PC-3 (cell line): ENCODE results near the gene ILKAP.

ENCODE experiments used
- EZH2 ChIP-seq: fragments of 300-600 bp; sonication (generic); IDR thresholded peaks from one replicate; pipeline ENCODE4 v1.6.1; 2017; ENCODE audit warnings: antibody characterized with exemption, mild to moderate bottlenecking, low read length; ENCODE audit not compliant: unreplicated experiment
- TF ChIP-seq, protein P1 (sequence below): fragments of 300-600 bp; sonication (generic); conservative IDR thresholded peaks from 2 replicates; pipeline ENCODE4 v1.5.1; 2017; ENCODE audit warnings: antibody characterized with exemption, low read depth, mild to moderate bottlenecking, low read length

DNA sequence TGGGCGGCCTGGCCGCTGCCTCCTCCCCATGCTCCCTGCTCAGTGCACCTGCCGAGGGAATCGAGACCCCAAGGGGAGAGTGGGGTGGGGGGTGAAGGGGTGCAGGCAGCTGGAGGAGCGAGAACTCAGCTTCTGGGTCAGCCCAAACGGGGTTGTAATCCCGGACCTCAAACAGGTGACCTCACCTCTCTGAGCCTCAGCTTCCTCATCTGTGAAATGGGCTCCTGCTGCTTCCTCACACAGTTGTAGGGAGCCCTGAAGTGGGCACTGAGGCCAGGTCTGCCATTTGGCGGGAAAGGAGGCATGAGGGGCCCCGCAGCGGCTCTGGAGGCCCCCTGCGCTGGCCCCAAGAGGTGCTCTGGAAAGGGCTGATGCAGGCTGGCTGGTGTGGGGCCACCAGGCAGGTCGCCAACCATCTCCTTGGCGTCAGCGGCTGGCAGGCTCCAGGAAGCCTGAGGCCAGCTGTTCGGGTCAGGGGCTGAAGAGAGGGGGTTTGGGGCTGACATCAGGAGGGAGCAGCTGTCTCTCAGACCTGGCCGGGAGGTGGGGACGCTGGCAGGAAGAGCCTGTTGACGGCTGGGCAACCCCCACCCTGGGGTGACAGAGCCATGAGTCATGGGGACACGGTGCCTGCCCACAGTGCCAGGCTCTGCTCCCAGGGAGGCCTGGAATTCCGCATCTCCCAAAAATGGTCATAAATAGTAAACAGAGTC, 60.1 kb downstream of the ILKAP start:
- TF ChIP-seq, protein P1, sequence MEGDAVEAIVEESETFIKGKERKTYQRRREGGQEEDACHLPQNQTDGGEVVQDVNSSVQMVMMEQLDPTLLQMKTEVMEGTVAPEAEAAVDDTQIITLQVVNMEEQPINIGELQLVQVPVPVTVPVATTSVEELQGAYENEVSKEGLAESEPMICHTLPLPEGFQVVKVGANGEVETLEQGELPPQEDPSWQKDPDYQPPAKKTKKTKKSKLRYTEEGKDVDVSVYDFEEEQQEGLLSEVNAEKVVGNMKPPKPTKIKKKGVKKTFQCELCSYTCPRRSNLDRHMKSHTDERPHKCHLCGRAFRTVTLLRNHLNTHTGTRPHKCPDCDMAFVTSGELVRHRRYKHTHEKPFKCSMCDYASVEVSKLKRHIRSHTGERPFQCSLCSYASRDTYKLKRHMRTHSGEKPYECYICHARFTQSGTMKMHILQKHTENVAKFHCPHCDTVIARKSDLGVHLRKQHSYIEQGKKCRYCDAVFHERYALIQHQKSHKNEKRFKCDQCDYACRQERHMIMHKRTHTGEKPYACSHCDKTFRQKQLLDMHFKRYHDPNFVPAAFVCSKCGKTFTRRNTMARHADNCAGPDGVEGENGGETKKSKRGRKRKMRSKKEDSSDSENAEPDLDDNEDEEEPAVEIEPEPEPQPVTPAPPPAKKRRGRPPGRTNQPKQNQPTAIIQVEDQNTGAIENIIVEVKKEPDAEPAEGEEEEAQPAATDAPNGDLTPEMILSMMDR, result no peak
- TF ChIP-seq EZH2, result no peak
